ENCODE data around the gene SLC27A3.
"Not testable (repeated sequence)": the region's sequence is repeated elsewhere in the genome, so short reads cannot be mapped to it uniquely, and the experiment has no call there.

DNA sequence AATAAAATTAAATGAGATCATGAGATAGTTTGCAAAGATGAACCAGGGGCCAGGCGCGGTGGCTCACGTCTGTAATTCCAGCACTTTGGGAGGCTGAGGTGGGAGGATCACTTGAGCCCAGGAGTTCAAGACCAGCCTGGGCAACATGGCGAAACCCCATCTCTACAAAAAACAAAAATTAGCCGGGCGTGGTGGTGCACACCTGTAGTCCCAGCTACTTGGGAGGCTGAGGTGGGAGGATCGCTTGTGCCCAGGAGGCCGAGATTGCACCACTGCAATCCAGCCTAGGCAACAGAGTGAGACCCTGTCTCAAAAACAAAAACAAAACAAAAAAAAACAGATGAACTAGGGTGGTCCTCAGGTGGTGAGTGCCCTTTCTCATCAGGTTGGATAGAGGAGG, 7.4 kb downstream of the SLC27A3 start:
- TF ChIP-seq, protein P1, sequence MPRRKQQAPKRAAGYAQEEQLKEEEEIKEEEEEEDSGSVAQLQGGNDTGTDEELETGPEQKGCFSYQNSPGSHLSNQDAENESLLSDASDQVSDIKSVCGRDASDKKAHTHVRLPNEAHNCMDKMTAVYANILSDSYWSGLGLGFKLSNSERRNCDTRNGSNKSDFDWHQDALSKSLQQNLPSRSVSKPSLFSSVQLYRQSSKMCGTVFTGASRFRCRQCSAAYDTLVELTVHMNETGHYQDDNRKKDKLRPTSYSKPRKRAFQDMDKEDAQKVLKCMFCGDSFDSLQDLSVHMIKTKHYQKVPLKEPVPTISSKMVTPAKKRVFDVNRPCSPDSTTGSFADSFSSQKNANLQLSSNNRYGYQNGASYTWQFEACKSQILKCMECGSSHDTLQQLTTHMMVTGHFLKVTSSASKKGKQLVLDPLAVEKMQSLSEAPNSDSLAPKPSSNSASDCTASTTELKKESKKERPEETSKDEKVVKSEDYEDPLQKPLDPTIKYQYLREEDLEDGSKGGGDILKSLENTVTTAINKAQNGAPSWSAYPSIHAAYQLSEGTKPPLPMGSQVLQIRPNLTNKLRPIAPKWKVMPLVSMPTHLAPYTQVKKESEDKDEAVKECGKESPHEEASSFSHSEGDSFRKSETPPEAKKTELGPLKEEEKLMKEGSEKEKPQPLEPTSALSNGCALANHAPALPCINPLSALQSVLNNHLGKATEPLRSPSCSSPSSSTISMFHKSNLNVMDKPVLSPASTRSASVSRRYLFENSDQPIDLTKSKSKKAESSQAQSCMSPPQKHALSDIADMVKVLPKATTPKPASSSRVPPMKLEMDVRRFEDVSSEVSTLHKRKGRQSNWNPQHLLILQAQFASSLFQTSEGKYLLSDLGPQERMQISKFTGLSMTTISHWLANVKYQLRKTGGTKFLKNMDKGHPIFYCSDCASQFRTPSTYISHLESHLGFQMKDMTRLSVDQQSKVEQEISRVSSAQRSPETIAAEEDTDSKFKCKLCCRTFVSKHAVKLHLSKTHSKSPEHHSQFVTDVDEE (CRISPR knock-in tag; IDR thresholded peaks at IDR 0.05): not testable (repeated sequence)
- TF ChIP-seq, protein P2, sequence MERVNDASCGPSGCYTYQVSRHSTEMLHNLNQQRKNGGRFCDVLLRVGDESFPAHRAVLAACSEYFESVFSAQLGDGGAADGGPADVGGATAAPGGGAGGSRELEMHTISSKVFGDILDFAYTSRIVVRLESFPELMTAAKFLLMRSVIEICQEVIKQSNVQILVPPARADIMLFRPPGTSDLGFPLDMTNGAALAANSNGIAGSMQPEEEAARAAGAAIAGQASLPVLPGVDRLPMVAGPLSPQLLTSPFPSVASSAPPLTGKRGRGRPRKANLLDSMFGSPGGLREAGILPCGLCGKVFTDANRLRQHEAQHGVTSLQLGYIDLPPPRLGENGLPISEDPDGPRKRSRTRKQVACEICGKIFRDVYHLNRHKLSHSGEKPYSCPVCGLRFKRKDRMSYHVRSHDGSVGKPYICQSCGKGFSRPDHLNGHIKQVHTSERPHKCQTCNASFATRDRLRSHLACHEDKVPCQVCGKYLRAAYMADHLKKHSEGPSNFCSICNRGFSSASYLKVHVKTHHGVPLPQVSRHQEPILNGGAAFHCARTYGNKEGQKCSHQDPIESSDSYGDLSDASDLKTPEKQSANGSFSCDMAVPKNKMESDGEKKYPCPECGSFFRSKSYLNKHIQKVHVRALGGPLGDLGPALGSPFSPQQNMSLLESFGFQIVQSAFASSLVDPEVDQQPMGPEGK (CRISPR knock-in tag; IDR thresholded peaks at IDR 0.05; ENCODE audit: borderline replicate concordance): not testable (repeated sequence)

Data from SK-N-SH treated with all-trans-retinoic acid at 6 μM for 48 hours (cell line).